ENCODE results near the gene ADAP2.

GRCh38 chr17:30964876-30965275 is 43.1 kb downstream of the ADAP2 start:
- TF ChIP-seq POLR2AphosphoS5 (IDR thresholded peaks at IDR 0.05; ENCODE audit: borderline replicate concordance, low read depth, low read length) = no peak
- TF ChIP-seq EZH2 (IDR thresholded peaks at IDR 0.05) = no peak
